Activated CD4-positive, alpha-beta T cell treated with anti-CD3 and anti-CD28 coated beads, Interleukin-2, amount 50 U/mL, for 4 hours (primary cell): ENCODE measurements around the gene UFM1.
"Not testable (repeated sequence)": the region's sequence is repeated elsewhere in the genome, so short reads cannot be mapped to it uniquely, and the experiment has no call there.

Experiments used
- DNase-seq, 2 experiments: peaks; one replicate each; pipeline ENCODE4 v3.0.0-alpha.2; 2020

Gene UFM1

GRCh38 chr13:38366954-38367645, 17.4 kb downstream of the UFM1 start:
- DNase-seq = no peak

GRCh38 chr13:38369058-38369457, 19.4 kb downstream of the UFM1 start:
- no peak for DNase-seq

DNA sequence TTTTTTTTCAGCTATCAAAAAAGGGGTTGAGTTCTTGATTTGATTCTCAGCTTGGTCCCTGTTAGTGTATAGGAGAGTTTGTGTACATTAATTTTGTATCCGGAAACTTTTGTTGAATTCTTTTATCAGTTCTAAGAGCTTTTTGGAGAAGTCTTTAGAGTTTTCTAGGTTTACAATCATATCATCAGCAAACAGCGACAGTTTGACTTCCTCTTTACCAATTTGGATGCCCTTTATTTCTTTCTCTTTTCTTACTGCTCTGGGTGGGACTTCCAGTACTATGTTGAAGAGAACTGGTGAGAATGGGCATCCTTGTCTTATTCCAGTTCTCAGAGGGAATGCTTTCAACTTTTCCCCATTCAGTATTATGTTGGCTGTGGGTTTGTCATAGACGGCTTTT, 20.4 kb downstream of the UFM1 start:
- not testable (repeated sequence) for DNase-seq

DNA sequence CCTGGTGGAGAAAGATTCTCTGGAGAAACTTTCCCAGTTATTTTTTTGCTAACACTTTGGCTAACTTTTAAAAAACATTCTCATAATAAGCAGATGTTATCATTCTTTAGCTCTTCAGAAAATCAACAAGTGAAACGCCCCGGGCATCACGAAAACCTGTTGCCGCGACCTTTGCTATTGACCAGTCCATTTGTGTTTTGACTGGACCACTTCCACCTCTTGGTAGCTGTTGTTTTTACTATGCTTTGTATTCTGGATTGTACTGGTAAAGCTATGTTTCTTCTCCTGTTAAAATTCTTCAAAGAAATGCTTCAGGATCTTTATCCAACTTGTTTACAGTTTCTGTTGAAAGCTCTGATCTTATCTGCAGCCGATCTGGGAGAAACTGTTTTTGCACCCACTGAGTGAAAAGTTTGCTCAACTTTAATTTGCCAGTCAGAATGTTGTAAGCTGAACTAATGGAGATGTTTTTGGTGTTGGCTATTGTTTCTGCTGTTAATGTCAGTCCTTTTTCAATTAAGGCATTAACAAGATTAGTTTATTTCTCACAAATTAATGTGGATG, 23.3 kb downstream of the UFM1 start:
- DNase-seq = no peak

DNA sequence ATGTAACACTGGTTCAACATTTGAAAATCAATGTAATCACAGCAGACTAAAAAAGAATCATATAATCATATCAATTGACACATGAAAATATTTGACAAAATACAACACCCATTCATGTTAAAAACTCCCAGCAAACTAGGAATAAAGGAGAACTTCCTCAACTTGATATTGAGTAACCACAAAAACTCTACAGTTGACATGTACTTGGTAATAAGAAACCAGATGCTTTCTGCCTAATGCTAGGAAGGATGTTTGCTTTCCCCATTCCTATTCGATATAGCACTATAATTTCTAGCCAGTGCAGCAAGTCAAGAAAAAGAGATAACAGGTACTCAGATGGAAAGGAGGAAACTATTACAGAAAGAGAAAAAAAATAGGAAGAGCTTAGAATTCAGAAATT, 26.9 kb downstream of the UFM1 start:
- no peak for DNase-seq

- DNase-seq = no peak
Observed at GRCh38 chr13:38381890-38382289, 32.2 kb downstream of the UFM1 start.

DNA sequence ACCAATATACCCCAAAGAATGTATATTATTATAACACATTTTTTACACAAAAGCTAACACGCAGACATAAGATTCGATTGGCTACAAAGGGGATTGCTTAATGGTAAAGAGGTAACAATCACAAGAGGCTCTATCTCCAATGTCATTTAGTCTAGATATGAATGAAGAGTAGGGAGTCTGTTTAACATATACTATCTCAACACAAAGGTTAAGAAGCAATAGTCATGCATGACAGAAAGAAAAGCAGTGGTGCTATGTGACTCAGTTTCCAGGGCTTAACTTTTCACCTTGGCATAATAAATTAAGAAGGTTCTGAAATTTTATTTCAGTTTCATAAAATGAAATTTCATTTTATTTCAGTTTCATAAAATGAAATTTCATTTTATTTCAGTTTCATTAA, 33.3 kb downstream of the UFM1 start:
- no peak for DNase-seq

GRCh38 chr13:38384171-38384570, 34.5 kb downstream of the UFM1 start:
- DNase-seq = no peak

DNA sequence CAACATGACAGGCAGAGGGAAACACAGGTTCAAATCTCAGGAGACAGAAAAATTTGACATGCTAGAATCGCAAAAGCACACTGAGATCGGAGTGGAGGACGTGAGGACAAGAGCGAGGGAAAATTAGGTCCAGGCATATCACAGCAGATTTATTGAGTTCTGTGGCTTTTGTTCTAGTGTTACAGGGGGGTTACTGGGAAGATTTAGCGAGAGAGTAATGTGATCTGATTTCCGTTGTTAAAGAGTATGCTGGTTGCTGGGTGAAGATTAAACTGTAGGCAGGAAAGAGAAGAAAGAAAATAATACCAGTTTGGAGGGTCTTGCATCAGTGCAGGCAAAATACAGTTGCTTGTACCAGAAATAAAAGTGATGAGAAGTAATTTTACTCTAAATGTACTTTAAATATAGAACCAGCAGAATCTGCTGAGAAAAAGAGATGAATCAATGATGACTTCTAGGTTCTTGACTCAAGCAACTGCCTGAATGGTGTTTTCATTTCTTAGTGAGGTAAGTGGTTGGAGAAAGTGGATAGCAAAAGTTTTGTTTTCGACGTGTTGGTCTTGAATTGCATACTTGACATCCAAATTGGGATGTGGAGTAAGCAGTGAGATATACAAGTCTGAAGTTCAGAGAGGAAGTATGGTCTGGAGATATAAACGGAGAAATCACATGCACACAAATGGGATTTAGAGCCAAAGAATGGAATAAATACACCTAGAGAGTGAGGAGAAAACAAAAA, 35.7 kb downstream of the UFM1 start:
- no peak for DNase-seq

DNA sequence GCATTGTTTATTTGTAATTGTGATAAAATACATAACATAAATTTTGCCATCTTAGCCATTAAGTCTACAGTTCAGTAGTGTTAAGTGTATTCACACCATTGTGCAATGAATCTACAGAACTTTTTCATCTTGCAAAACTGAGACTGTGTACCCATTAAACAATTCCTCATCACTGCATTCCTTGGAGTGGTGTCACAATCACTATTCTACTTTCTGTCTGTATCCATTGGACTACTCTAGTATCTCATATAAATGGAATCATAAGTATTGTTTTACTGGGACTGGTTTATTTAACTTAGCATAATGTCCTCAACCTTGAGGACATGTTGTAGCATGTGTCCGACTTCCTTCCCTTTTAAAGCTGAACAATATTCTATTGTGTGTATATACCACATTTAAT, 36.8 kb downstream of the UFM1 start:
- DNase-seq = no peak

GRCh38 chr13:38391341-38391740, 41.7 kb downstream of the UFM1 start:
- no peak for DNase-seq

DNA sequence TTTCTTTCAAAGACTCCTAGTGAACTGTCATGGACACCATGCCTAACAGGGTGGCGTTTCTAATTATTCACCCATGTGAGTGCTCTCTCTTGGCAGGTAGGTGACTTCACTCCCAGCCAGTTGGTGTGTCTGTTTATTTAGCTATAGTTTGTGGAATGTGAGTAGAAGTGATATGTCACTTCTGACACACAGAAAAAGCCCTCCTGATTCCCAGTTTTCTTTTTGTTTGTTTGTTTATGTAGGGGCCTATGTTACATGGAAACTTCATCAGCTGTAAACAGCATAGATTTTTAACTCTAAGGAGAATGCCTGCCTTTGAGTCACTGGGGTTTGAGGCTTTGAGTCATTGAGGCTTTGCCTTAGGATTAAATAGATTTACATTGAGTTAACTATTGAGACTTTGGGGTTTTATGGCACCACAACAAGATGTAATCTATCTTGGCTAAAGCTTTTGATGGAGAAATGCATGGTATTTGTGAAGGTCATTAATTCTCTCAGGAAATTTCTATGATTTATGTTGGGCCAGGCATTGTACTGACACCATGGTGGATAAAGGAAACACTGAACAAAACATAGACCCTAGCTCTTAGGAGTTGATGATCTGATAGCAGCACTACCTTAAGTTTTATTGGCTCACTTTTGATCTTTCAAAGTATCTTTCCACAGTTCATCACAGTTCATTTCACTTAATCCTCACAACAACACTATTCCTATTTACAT, 45.3 kb downstream of the UFM1 start:
- no peak for DNase-seq

- DNase-seq = no peak
Observed at GRCh38 chr13:38395497-38395788, 45.8 kb downstream of the UFM1 start.

GRCh38 chr13:38398711-38399493, 49.3 kb downstream of the UFM1 start:
- no peak for DNase-seq

DNA sequence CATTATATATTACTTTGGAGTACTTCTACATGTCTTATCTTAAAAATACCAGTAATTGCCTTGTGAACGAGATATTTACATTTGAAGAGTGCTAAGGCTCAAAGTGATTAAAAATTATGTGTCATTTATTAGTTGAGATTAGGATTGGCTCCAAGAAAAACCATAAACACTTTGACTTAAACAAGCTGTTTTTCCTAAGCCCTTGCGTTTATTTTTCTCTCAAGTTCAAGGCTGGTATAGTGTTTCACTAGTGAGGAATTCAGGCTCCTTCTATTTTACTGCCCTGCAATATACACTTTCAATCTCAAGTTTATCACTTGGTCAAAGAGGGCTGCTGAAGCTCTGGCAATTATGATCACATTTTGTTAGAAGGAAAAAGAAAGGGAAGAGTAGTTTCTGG, 49.9 kb downstream of the UFM1 start:
- no peak for DNase-seq

DNA sequence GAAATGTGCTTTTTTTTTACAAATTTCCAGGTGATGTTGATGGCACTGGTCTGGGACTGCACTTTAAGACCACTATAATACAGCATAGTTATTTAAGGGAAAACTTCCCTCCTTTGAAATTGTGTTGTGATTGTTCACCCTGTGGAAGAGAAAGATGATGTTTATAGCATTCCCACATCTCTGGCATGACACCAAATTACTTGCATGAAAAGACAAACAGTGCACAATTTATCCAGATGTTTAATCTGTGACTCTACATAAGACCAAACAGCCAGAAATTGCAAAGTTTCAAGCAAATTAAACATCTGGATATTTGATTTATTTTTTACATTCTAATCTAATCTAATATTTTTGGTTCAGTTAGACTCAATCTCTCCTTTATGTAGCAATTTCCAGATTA, 51.6 kb downstream of the UFM1 start:
- DNase-seq = no peak

GRCh38 chr13:38405216-38405615, 55.6 kb downstream of the UFM1 start:
- DNase-seq = no peak

DNA sequence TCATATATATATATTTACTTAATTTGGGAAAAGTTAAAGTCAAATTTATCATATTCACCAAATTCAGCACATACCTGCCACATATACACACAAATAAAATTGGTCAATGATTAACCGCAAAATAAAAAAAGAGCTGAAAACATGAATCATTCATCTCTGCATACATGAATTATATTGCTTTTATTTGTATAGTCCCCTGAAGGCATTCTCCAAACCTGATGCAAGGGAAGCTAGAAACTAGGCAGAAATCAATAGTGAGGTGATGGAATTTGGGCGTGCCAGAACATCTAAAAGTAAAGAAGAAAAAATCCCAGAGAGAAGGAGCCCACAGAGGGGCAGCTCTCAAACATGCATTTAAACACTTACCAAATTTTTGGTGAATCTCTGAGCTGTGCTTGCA, 60.1 kb downstream of the UFM1 start:
- no peak for DNase-seq

DNA sequence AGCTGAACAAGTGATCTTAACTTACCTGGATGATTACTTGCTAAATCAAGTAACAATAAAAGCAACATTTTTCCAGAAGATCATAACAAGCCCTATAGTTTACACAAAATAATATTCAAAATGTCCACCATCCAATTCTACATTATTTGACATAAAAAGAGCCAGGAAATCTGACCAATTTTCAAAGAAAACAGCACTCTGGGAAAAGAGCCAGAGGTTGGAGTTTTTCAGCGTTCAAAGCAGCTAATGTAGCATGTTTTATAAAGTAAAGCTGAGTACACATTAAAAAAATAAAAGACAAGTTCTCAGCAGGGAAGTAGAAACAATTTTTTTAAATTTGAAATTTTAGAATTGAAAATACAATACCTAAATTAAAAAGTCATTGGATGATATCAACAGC, 62.6 kb downstream of the UFM1 start:
- no peak for DNase-seq
